NCI-H1417 treated with DMSO at 0.1 percent for 48 hours (cell line): Measurements from ENCODE around the gene SMO.
"Not testable (repeated sequence)": the region's sequence is repeated elsewhere in the genome, so short reads cannot be mapped to it uniquely, and the experiment has no call there.

Source experiments
- DNase-seq: peaks from one replicate; lab custom pipeline; 2025; lab: John Stamatoyannopoulos, UW

Gene SMO

GRCh38 chr7:129169686-129170440 is 18.6 kb upstream of the SMO start:
- no peak for DNase-seq

GRCh38 chr7:129170441-129171021 is 17.9 kb upstream of the SMO start:
- no peak for DNase-seq

GRCh38 chr7:129173861-129174260 is 14.6 kb upstream of the SMO start:
- not testable (repeated sequence) for DNase-seq

- DNase-seq: no peak
These were observed 11.3 kb upstream of the SMO start for GRCh38 chr7:129176916-129177710.

GRCh38 chr7:129184981-129185670 is 3.3 kb upstream of the SMO start:
- DNase-seq: no peak

- no peak for DNase-seq
These were observed 1.6 kb upstream of the SMO start for GRCh38 chr7:129186749-129187260.

- DNase-seq: no peak
These were observed 607 bp upstream of the SMO start for GRCh38 chr7:129187681-129188371.

- no peak for DNase-seq
These were observed 643 bp downstream of the SMO start for GRCh38 chr7:129188892-129189660.

GRCh38 chr7:129189661-129190310 is 1.4 kb downstream of the SMO start:
- DNase-seq: no peak

GRCh38 chr7:129191272-129191671 is 2.8 kb downstream of the SMO start:
- DNase-seq: no peak

- DNase-seq: no peak
These were observed 5.5 kb downstream of the SMO start for GRCh38 chr7:129193892-129194291.

GRCh38 chr7:129197771-129198170 is 9.3 kb downstream of the SMO start:
- no peak for DNase-seq

- no peak for DNase-seq
These were observed 11.0 kb downstream of the SMO start for GRCh38 chr7:129199406-129199805.

GRCh38 chr7:129202058-129202777 is 13.8 kb downstream of the SMO start:
- DNase-seq: no peak

GRCh38 chr7:129203050-129203741 is 14.8 kb downstream of the SMO start:
- DNase-seq: no peak

GRCh38 chr7:129205126-129205818 is 16.8 kb downstream of the SMO start:
- DNase-seq: no peak

GRCh38 chr7:129205987-129206785 is 17.8 kb downstream of the SMO start:
- DNase-seq: no peak

GRCh38 chr7:129208667-129209066 is 20.2 kb downstream of the SMO start:
- no peak for DNase-seq
